Nephron (organoid): ENCODE measurements around the gene LMTK2.

Experiments
- H3K27ac Mint-ChIP-seq, 3 experiments: 2 replicates each; pipeline ENCODE4 v1.8.0; 2020; ENCODE audit warnings: mixed read lengths in 3 of 3, mild to moderate bottlenecking in 2 of 3, moderate library complexity in 1 of 3
- H3K27me3 Mint-ChIP-seq: 2 replicates; pipeline ENCODE4 v1.8.0; 2021; ENCODE audit warnings: low read depth, mild to moderate bottlenecking, moderate library complexity, mixed read lengths
- H3K36me3 Mint-ChIP-seq: 2 replicates; pipeline ENCODE4 v1.8.0; 2020; ENCODE audit warnings: low read depth, mixed read lengths
- H3K4me1 Mint-ChIP-seq: 2 replicates; pipeline ENCODE4 v1.8.0; 2020; ENCODE audit warnings: mixed read lengths
- H3K4me3 Mint-ChIP-seq, 3 experiments: 2 replicates each; pipeline ENCODE4 v1.8.0; 2020; ENCODE audit warnings: mild to moderate bottlenecking in 3 of 3, mixed read lengths in 3 of 3, moderate library complexity in 2 of 3
- H3K9me3 Mint-ChIP-seq: 2 replicates; pipeline ENCODE4 v1.8.0; 2020; ENCODE audit warnings: mixed read lengths
- TF ChIP-seq, protein P1 (sequence below), 3 experiments: fragments of 200-600 bp; sonication (generic); IDR thresholded peaks; one replicate each; pipeline ENCODE4 v1.5.0; 2021; ENCODE audit warnings: antibody characterized with exemption in 3 of 3; ENCODE audit not compliant: unreplicated experiment in 3 of 3

LMTK2 gene

DNA sequence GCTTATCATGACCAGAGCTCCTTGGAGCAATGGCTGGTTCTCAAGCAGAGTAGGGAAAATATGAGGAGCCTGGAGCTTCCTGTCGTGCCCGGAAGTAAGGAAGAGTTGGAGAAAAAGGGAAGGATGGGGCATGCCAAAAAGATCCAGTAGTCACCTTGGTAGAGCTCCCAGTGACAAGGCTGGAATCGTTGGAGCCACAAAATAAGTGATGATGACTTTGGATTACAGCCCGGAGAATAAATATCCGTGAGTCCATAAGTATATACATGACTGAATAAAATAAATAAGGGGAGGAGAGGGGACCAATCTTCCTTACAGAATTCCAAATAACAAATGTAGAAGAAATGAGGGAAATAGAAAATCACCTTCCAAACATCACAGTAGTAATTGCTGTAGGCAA, 29.3 kb downstream of the LMTK2 start:
- H3K9me3 Mint-ChIP-seq: no peaks in the 10 kb centered on the region
- peaks cover 15% of the 10 kb centered on the region for H3K36me3 Mint-ChIP-seq
- H3K4me1 Mint-ChIP-seq: peaks cover 9% of the 10 kb centered on the region
- H3K27me3 Mint-ChIP-seq: no peaks in the 10 kb centered on the region
- no peak overlapping the region for H3K4me3 Mint-ChIP-seq
- TF ChIP-seq, protein P1, sequence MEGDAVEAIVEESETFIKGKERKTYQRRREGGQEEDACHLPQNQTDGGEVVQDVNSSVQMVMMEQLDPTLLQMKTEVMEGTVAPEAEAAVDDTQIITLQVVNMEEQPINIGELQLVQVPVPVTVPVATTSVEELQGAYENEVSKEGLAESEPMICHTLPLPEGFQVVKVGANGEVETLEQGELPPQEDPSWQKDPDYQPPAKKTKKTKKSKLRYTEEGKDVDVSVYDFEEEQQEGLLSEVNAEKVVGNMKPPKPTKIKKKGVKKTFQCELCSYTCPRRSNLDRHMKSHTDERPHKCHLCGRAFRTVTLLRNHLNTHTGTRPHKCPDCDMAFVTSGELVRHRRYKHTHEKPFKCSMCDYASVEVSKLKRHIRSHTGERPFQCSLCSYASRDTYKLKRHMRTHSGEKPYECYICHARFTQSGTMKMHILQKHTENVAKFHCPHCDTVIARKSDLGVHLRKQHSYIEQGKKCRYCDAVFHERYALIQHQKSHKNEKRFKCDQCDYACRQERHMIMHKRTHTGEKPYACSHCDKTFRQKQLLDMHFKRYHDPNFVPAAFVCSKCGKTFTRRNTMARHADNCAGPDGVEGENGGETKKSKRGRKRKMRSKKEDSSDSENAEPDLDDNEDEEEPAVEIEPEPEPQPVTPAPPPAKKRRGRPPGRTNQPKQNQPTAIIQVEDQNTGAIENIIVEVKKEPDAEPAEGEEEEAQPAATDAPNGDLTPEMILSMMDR (IDR thresholded peaks at IDR 0.05; ENCODE audit: unreplicated experiment in 3 of 3): no peak
- H3K27ac Mint-ChIP-seq: peak overlapping the region in 1 of 3 experiments; percentile 14

DNA sequence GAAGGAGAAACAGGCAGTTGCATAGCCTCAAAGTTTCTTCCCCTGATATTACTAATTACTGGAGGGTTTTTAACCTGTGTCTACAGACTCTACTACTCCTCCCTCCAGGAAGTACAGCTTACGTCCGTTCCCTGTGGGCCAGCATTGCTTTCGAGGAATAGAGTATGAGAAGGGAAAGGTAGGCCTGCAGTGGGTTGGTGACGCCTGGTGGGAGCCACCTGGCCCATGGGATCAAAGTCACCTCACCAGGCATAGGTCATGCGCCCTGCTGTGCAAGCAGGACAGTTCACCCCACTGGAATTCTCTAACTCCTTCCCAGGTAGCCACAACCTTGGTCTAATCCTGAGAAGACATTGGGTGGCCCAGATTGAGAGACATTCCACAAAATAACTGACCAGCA, 29.8 kb downstream of the LMTK2 start:
- H3K27ac Mint-ChIP-seq: no peak overlapping the region
- no peak overlapping the region for H3K4me3 Mint-ChIP-seq
- no peaks in the 10 kb centered on the region for H3K9me3 Mint-ChIP-seq
- H3K4me1 Mint-ChIP-seq: peaks cover 5% of the 10 kb centered on the region
- peaks cover 18% of the 10 kb centered on the region for H3K36me3 Mint-ChIP-seq
- no peaks in the 10 kb centered on the region for H3K27me3 Mint-ChIP-seq
- TF ChIP-seq, protein P1 (IDR thresholded peaks at IDR 0.05; ENCODE audit: unreplicated experiment in 3 of 3): no peak

DNA sequence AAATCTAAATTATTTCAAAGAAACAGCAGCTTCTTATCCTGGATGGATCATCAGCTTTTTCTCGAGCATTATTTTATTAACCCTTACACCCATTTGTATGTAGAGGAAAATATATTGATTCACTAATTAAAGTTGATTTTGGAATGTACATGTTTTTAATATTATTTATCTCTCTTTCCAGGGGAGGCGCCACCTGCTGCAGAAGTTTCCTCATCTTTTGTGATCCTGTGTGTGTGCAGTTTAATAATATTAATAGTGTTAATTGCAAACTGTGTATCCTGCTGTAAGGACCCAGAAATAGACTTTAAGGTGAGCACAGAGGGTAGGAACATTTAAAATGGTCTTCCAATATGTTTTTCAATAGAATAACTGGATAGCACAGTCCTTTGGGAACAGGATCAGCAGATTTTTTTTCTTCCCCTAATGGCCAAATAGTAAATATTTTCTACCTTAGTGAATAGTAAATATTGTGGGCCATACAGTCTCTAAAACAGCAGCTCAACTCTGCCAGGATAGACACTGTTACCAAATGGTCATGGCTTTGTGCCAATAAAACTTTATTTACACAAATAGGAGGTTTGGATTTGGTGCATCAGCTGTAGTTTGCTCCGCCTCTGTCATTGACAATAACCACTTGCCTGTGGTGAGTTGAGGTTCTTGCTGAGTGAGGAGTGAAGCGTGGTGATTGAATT, 30.6 kb downstream of the LMTK2 start:
- H3K27me3 Mint-ChIP-seq: no peaks in the 10 kb centered on the region
- H3K27ac Mint-ChIP-seq: no peak overlapping the region
- H3K36me3 Mint-ChIP-seq: peaks cover 22% of the 10 kb centered on the region
- H3K9me3 Mint-ChIP-seq: no peaks in the 10 kb centered on the region
- H3K4me1 Mint-ChIP-seq: peaks cover 3% of the 10 kb centered on the region
- H3K4me3 Mint-ChIP-seq: no peak overlapping the region
- TF ChIP-seq, protein P1 (IDR thresholded peaks at IDR 0.05; ENCODE audit: unreplicated experiment in 3 of 3): no peak

DNA sequence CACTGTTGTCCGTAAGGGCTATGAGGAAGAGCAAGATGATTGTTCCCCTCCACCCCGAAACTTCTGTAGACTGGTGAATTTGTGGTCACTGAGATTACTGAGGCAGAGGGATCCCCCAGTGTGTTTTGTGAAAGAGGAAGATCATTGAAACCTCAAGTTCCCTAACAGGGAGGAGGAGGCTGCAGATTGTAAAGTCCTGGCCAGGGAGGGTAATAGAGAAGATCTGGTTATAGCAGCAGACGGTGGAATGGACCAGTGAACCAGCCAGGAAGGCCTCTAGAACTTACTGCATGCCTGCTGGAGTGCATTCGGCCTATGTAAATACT, 31.1 kb downstream of the LMTK2 start:
- Mint-ChIP-seq H3K9me3 (no peaks in the 10 kb centered on the region), H3K4me1 (peaks cover 3% of the 10 kb centered on the region), H3K36me3 (peaks cover 26% of the 10 kb centered on the region), H3K4me3 (no peak overlapping the region), H3K27ac (no peak overlapping the region), H3K27me3 (no peaks in the 10 kb centered on the region)
- TF ChIP-seq, protein P1 (IDR thresholded peaks at IDR 0.05; ENCODE audit: unreplicated experiment in 3 of 3): no peak

DNA sequence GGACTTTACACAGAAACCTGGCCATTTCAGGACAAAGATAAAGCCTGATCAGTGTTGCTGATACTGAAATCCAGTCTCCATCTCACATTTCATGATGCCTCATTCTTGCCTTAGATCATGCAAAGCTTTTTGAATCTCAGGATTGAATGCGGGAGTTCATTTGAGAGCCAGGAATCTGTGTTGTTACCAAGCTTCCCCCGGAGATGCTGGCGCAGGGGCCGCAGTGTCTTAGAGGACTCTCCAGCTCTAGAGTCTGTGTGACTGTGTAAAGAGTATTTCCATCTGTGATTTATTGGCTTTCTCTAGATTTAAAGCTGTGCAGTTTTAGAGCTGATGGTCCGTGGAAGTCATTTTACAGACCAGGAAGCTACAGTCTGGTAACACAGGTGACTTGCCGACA, 32.0 kb downstream of the LMTK2 start:
- no peaks in the 10 kb centered on the region for H3K27me3 Mint-ChIP-seq
- H3K27ac Mint-ChIP-seq: no peak overlapping the region
- H3K4me3 Mint-ChIP-seq: no peak overlapping the region

DNA sequence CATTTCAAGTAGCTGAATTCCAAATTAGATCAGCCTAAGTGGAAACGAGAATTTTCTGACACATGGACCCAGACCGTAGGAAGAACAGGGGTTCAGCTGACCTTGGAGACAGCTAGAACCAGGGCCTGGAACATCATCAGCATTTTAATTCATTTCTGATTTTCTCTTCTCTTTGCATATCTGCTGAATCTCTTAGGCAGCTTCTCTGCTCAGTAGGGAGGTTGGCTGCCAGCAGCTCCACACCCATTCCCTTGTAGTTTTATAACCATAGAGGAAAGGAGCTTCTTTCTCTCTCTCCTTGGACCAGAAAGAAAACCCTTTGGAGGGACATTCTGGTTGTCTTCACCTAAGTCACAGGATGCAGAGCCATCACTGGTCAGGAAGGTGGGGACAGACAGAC, 36.0 kb downstream of the LMTK2 start:
- H3K27ac Mint-ChIP-seq: no peak overlapping the region

More for the DNA sequence above, 32.0 kb downstream of the LMTK2 start:
- Mint-ChIP-seq H3K4me1 (peaks cover under 1% of the 10 kb centered on the region), H3K9me3 (peaks cover 4% of the 10 kb centered on the region), H3K36me3 (peaks cover 35% of the 10 kb centered on the region)
- TF ChIP-seq, protein P1 (IDR thresholded peaks at IDR 0.05; ENCODE audit: unreplicated experiment in 3 of 3): no peak

More for the DNA sequence above, 36.0 kb downstream of the LMTK2 start:
- H3K4me3 Mint-ChIP-seq: no peak overlapping the region
- peaks cover 64% of the 10 kb centered on the region for H3K36me3 Mint-ChIP-seq
- H3K27me3 Mint-ChIP-seq: no peaks in the 10 kb centered on the region
- no peaks in the 10 kb centered on the region for H3K4me1 Mint-ChIP-seq
- TF ChIP-seq, protein P1 (IDR thresholded peaks at IDR 0.05; ENCODE audit: unreplicated experiment in 3 of 3): no peak
- peaks cover 16% of the 10 kb centered on the region for H3K9me3 Mint-ChIP-seq
